ENCODE data around the gene SDHAF2. TPM values are rescaled to one million over a fixed set of nuclear protein-coding genes. Genes with fewer than 3 reads are reported as not detected.
"Not testable (repeated sequence)": the region's sequence is repeated elsewhere in the genome, so short reads cannot be mapped to it uniquely, and the experiment has no call there.

The SDHAF2 gene
- total RNA-seq, 3 donors from 2014 or later = 38.9 to 42.3 (median 42.1) TPM

- intact Hi-C loops (cut with DNase I, micrococcal nuclease) = no loop called here
- no peaks in the 10 kb centered on the region for H3K4me1 ChIP-seq (ENCODE audit: low read depth)
- no peaks in the 10 kb centered on the region for H3K36me3 ChIP-seq (ENCODE audit: low read depth)
- no peak for ATAC-seq
- DNase-seq = no peak
- H3K9me3 ChIP-seq = no peaks in the 10 kb centered on the region
- no peak overlapping the region for H3K4me3 ChIP-seq
- TF ChIP-seq CTCF (IDR thresholded peaks at IDR 0.05) = no peak
Observed at GRCh38 chr11:61453695-61454094, 23.8 kb downstream of the SDHAF2 start.

- intact Hi-C loops (cut with DNase I, micrococcal nuclease) = no loop called here
- Histone ChIP-seq H3K4me3 (no peak overlapping the region), H3K9me3 (no peaks in the 10 kb centered on the region), H3K36me3 (ENCODE audit: low read depth) (no peaks in the 10 kb centered on the region), H3K4me1 (ENCODE audit: low read depth) (no peaks in the 10 kb centered on the region)
- ATAC-seq (no peak), DNase-seq (no peak)
- no peak for TF ChIP-seq CTCF (IDR thresholded peaks at IDR 0.05)
Observed at GRCh38 chr11:61454520-61454919, 24.6 kb downstream of the SDHAF2 start.

- DNase-seq = no peak
- intact Hi-C loops (cut with DNase I, micrococcal nuclease) = no loop called here
- no peak for ATAC-seq
Observed at GRCh38 chr11:61460474-61460881, 30.6 kb downstream of the SDHAF2 start.

DNA sequence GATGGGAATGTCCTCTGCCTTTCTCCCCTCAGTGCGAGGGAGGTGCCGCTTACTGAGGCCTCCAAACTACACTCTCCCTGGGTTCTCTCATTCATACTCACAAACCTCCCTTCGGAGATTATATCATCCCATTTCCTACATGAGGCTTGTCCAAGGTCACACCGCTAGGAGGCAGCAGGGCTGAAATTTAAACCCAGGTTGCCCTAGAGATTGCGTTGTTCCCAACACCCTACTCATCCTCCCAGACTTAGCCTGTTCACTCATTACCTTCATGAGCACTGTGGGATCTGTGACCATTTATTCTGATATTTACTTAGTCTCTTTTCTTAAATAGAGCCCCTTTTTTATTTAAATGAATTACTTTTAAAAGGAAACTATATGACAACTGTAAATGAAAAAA lies 31.1 kb downstream of the SDHAF2 start:
- no peaks in the 10 kb centered on the region for H3K4me1 ChIP-seq (ENCODE audit: low read depth)
- ATAC-seq = no peak
- H3K4me3 ChIP-seq = no peak overlapping the region
- H3K9me3 ChIP-seq = no peaks in the 10 kb centered on the region
- intact Hi-C loops (cut with DNase I, micrococcal nuclease) = no loop called here
- DNase-seq = no peak
- no peak for TF ChIP-seq CTCF (IDR thresholded peaks at IDR 0.05)
- no peaks in the 10 kb centered on the region for H3K36me3 ChIP-seq (ENCODE audit: low read depth)

More at GRCh38 chr11:61460474-61460881, 30.6 kb downstream of the SDHAF2 start:
- no peaks in the 10 kb centered on the region for H3K4me1 ChIP-seq (ENCODE audit: low read depth)
- no peak overlapping the region for H3K4me3 ChIP-seq
- no peaks in the 10 kb centered on the region for H3K36me3 ChIP-seq (ENCODE audit: low read depth)
- no peak for TF ChIP-seq CTCF (IDR thresholded peaks at IDR 0.05)
- no peaks in the 10 kb centered on the region for H3K9me3 ChIP-seq

GRCh38 chr11:61467602-61468001 lies 37.7 kb downstream of the SDHAF2 start:
- H3K36me3 ChIP-seq (ENCODE audit: low read depth); H3K4me1 ChIP-seq (ENCODE audit: low read depth); H3K4me3 ChIP-seq; intact Hi-C loops (cut with DNase I, micrococcal nuclease); H3K9me3 ChIP-seq; DNase-seq: not testable (repeated sequence)
- ATAC-seq = peak; percentile 25

GRCh38 chr11:61468002-61468401 lies 38.1 kb downstream of the SDHAF2 start:
- intact Hi-C loops (cut with DNase I, micrococcal nuclease) = no loop called here
- Histone ChIP-seq H3K4me1 (ENCODE audit: low read depth) (no peaks in the 10 kb centered on the region), H3K4me3 (no peak overlapping the region), H3K36me3 (ENCODE audit: low read depth) (no peaks in the 10 kb centered on the region), H3K9me3 (no peaks in the 10 kb centered on the region)
- no peak for TF ChIP-seq CTCF (IDR thresholded peaks at IDR 0.05)
- DNase-seq = no peak
- ATAC-seq = no peak

Measured in mucosa of descending colon (tissue), 3 donors.